GM21717 (cell line): ENCODE results near the gene TMEM33.

Experiments
- ATAC-seq: cut with Tn5 transposase; IDR thresholded peaks from one replicate; pipeline ENCODE4 v1.9.1; 2021; ENCODE audit warnings: mild to moderate bottlenecking, moderate library complexity; ENCODE audit not compliant: unreplicated experiment

The TMEM33 gene

DNA sequence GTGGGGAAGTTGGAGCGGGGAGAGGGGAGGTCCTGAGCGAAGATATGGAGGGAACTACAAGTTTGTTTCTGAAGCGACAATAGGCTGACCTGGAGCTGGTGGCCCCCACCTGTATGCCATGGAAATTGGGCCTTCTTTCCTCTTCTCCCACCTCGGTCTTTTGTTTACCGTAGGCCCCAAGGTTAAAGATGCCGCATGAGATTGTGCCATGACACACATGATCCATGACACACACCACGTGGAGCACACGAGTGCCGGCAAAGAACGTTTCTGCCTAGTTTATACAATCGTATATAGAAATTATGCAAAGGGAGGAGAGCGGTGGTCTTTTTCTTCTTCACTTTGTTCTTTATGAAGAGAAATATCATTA, 408 bp downstream of the TMEM33 start:
- ATAC-seq, result peak; percentile 9

DNA sequence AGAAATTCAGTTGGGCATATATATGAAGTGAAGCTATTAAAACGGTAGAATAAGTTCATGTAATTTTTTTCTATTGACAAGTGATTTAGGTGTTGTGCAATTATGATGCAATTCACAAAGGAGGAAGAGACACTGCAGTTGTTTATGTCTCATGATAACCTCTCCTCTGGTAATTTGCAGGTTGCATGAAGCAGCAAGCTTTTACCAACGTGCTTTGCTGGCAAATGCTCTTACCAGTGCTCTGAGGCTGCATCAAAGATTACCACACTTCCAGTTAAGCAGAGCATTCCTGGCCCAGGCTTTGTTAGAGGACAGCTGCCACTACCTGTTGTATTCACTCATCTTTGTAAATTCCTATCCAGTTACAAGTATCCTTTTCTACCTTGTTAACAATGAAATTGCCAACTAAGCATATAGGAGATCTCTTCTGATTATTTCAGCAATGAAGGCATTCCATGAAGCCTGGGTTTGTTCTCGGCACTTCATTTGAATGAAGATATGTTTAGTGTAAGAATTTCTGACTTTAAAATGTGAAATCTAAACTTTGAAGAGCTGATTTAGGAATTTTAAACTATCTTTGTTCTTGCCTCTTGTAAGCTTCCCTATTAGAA, 3.9 kb downstream of the TMEM33 start:
- no peak for ATAC-seq

DNA sequence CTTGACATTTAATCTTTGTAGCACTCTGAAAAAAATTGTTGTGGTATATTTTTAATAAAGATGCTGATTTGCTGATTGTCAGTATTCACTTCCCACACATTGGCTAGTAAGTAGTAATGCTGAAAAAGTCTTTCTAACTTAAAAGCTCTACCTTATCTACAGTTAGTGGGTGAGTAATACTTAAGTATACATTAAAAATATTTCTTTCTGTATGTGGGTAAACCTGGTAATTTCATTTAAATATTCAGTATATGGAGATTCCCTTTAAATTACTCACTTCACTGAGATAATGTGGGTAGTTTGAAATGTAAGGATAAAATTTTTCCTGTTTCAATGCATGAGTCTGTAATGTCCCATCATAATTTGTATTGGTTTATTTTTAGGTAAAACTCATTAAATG, 5.6 kb downstream of the TMEM33 start:
- no peak for ATAC-seq

DNA sequence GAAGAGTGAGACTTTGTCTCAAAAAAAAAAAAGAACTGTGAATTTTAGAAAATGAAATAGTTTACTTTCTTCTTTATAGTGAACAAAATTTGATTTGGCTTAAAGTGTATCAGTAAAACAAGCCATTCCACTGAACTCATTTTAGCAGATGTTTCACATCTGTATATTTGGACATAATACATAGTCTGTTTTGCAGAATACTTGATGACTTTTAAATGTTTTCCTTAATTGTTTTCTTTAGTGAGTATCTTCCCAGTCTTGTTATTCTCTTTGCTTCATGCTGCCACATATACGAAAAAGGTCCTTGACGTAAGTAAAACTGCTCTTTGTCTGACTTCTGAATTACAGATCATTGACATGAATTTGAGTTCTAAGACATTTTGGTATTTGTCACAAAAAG, 8.3 kb downstream of the TMEM33 start:
- no peak for ATAC-seq

DNA sequence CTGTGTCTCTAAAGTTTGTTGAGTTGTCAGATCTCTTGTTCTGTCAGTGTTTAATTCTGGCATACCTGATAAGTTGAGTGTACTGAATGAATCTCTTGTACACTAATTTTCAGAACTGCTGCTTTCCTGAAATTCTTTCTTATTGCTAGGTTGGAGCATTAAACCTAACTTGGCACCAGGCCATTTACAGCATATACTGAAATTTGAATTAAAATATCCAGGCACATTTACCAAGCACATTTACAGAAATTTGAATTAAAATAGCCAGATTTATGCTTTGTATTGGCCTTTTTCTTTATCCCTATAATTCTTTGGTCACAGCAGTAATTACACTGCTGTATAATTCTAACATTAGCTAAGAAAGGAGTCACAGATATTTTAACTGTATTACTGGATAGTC, 8.9 kb downstream of the TMEM33 start:
- ATAC-seq, result no peak

DNA sequence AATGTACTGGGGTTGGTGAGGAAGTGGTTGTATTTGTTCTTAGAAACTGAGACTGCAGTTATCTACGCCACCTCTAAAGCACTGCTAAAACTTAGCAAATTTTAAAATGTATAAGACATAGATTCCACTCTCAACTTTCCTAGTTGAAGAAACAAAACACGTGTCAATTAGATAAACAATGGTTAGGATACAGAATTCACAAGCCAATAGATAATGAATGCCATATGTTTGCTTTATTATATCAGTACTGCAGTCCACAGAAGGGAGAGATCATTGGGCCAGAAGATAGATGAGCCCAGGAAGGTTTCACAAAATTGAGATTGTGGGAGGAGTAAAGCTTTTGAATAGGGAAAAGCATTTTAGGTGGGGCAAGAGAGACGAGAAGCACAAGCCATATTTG, 14.3 kb downstream of the TMEM33 start:
- no peak for ATAC-seq

DNA sequence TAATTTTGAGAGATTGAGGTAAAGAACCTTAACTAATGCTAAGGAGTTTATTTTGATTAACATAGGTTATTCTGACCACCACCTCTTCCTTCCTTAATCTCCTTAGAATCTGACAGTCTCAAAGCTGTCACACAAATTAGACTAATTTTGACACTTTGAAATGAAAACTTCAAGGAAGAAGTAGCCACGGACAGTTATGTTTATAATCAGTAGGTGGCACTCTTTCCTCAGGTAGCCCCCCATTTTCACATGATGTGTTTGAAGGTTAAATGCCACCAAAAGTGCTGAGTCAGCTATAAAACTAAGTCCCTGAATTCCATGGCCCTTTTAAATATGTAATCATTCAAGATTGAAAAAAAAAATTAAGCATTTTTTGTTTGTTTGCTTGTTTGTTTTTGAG, 22.4 kb downstream of the TMEM33 start:
- no peak for ATAC-seq

DNA sequence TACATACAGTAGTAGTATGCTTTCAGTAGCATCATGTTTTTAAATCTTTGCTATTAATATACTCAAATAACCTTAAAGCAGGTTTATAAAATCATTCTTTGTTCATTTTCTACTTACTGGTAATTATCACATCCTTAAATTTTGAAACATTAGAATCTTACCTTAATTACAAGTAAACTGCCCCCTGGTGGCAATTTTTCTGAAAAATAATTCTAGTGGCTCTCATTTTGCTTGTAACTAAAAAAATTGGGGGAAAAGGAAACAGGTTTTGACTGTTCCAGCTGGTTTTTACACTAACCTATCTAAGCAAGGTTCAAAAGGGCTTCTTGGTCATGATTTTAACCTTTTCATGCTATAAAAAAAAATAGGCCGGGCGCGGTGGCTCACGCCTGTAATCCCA, 27.9 kb downstream of the TMEM33 start:
- no peak for ATAC-seq

DNA sequence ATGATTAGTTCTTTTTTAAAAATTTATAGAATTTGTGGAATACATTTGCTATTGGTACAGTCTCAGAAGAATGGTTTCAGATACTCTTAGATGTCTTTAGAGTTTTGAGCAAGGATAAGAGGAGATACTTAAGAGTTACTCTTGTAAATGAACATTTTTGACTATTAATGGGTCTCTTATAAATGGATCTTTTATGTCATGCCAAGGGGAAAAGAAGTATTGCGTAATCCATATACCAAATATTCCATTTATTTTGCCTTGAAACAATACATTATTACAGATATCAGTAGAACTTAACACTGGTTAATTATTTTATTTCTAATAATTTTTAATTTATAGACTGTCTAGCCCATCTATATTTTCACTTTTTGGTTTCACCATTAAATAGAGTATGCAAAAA, 29.2 kb downstream of the TMEM33 start:
- no peak for ATAC-seq

DNA sequence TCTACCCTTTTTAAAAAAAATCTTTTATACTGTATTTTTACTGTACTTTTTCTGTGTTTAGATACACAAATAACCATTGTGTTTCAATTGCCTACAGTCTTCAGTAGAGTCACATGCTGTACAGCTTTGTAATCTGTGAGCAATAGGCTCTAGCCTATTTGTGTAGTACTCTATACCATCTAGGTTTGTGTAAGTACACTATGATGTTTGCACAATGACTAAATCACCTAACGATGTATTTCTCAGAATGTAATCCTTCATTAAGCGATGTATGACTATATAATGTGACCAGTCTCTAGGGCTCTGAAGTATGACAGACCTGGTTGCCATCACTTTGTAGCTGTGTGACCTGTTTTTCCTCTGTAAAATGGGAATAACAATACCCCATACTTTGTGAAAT, 32.2 kb downstream of the TMEM33 start:
- no peak for ATAC-seq

DNA sequence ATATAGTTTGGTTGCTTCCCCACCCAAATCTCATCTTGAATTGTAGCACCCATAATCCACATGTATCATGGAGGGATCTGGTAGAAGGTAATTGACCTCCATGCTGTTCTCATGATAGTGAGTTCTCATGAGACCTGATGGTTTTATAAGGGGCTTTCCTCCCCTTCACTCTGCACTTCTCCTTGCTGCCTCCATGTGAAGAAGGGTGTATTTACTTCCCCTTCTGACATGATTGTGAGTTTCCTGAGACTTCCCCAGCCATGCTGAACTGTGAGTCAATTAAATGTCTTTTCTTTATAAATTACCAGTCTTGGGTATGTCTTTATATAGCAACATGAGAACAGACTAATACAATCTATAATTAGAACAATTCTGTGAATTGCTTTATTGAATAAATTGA, 34.4 kb downstream of the TMEM33 start:
- ATAC-seq, result no peak

DNA sequence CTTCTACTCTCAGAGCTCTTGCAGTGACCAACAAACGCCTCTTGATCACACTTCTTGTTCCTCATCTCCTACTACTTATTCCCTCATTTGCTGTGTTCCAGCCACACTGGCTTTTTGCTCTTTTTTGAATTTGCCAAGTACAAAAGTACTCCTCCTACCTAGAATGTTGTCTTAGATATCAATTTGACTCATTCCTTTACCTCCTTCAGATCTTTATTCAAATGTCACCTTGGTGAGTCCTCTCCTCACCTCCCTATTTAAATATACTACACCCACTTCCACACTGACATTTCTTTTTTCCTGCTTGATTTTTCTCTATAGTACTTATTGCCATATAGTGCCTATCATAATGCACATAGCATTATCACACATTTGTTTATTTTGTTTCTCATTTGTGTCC, 40.1 kb downstream of the TMEM33 start:
- no peak for ATAC-seq

DNA sequence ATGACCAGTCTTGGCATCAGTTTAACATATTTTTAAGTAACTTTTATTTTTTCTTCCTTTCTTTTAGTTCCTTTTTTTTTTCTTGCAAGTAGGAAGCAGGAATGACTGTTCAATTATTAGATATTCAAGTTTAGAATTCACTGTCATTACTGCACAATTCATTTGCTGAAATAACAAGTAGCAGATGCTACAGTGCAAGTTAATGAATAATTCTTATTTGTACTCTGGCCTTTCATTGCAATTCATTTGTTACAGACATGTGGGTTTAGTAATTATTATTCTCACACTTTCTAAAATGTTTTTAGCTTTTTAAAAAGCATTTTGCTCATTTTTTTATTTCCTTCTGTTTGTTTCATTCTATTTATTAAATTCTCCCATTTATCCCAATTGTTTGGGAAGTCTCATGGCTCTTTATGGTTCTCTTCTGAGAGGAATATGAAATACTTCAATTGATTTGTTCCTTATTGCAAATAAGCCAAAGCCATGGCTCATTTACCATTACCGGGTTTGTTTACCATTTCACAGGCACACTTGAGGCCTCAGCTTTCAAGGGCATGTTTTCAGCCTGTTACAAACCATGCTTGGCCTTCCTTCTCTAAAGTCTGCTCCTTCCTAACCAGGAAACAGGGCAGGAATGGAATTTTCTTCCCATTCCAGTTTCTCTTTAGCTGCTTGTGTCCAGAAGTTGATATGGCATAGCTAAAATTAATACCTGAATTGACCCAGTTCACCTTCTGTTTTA, 41.7 kb downstream of the TMEM33 start:
- ATAC-seq, result no peak

DNA sequence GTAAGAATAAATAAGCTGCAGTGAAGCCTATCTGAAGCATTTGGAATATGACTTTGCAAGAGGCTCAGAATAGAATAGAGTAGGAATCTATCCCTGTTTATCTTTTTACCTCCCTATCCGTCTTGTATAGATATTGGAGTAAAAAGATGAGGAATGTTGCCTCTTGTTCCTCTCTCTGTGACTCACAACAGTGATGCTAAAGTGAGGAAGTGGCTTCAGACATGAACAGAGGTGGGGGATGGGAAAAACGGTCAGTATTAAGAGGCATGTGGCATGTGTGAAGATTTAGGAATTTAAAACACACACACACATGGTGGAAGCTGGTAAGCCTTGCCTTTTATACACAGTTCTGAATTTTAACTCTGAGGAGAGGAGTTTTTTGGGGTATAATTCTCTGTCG, 42.5 kb downstream of the TMEM33 start:
- no peak for ATAC-seq

DNA sequence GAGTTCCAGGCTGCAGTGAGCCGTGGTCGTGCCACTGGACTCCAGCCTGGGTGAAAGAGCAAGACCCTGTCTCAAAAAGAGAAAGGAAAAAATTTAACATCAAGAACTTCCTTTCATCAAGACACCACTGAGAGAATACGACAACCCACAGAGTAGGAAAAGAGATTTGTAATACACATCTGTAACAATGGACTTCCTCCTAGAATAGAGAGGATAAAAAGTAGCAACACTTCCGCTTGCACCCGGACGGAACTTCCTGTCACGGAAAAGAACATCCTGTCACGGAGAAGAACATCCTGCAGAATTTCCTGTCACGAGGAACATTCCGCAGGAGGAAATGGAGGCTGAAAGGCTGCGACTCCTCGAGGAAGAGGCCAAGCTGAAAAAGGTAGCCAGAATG, 46.2 kb downstream of the TMEM33 start, which contains the start of gene DCAF4L1:
DCAF4L1 (plus strand) TSS at position 301 of the 400 bp plus-strand sequence; CDS start at position 338, 37 bp downstream.
- ATAC-seq, result no peak

DNA sequence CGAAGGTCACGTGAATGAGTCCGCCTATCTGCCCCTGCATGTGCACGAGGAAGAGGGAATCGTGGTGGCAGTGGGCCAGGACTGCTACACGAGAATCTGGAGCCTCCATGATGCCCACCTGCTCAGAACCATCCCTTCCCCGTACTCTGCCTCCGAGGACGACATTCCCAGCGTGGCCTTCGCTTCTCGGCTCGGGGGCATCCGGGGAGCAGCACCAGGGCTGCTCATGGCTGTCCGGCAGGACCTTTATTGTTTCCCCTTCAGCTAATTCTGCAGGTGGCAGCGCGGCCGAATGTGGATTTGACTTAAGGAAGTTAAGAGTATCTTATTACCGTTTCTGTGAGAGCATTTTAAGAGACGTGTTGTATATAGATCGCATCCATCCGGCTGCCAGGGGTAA, 47.5 kb downstream of the TMEM33 start:
- ATAC-seq, result no peak

DNA sequence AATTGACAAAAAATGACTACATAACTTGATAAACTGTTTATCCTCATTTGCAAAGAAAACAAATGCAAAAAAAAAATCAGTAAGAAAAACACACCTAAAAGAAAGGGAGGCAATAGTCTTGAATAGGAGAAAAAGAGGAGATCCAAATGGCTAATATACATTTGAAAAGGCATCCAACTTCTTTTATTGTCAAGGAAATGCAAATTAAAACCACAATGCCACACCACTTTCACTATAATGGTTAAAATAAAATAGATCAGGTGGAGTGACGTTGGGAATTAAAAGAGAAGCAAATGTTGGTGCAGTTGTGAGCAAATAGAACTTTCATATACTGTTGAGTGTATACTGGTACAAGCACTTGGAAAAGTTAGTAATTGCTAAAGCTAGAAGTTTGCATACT, 49.9 kb downstream of the TMEM33 start:
- no peak for ATAC-seq

DNA sequence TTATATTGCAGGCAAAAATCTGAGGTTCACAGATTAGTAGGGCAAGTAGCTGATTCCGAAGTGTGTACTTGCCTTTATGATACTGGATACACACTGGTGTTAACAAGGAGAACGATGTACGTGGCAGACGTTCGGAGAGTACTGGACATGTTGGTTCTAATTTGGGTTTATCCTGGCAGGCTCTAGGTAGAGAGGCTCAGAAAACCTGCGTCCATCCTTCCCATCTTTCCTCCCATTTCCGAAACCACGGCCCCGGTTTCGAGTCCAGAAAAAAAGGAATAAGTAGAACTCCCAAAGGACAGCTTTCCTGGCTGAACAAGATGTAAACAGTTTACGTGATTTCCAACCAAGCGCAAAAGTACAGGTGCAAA, 54.8 kb downstream of the TMEM33 start:
- peak; percentile 26 for ATAC-seq

DNA sequence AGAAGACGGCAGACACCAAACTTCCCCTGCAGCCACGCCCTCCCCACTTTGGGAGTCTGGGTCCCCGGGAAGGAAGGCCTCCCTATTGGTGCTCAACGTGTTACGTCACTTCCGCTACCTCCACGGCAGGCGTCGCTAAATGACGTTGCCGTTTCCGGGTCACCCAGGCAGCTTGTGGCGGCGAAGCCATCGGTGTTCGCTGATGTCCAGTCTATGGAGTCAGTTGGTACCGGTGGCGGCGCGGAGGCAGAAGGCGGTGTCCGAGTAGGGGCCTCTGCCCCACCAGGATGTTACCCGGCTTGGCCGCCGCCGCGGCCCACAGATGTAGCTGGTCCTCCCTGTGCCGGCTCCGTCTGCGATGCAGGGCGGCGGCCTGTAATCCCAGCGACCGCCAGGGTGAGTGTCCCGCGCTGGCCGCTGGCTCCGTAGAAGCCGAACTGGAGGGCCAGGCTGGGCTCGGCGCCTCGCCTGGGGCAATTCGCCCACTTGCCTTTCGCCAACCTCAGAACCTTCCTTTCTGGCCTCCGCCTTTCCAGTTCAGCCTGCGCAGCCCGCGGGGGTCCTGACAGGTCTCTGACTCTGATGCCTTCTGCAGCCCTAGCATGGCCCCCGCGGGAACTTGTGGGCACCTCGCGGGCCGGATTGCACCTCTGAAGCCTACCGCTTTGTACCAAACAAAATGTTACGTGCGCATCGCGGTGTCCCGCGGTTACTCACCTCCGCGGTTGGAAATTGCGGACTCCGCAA, 55.3 kb downstream of the TMEM33 start, which contains the start of gene SLC30A9:
SLC30A9 (plus strand) TSS at position 166 of the 747 bp plus-strand sequence; CDS start at position 288, 122 bp downstream.
- ATAC-seq, result peak; percentile 100

DNA sequence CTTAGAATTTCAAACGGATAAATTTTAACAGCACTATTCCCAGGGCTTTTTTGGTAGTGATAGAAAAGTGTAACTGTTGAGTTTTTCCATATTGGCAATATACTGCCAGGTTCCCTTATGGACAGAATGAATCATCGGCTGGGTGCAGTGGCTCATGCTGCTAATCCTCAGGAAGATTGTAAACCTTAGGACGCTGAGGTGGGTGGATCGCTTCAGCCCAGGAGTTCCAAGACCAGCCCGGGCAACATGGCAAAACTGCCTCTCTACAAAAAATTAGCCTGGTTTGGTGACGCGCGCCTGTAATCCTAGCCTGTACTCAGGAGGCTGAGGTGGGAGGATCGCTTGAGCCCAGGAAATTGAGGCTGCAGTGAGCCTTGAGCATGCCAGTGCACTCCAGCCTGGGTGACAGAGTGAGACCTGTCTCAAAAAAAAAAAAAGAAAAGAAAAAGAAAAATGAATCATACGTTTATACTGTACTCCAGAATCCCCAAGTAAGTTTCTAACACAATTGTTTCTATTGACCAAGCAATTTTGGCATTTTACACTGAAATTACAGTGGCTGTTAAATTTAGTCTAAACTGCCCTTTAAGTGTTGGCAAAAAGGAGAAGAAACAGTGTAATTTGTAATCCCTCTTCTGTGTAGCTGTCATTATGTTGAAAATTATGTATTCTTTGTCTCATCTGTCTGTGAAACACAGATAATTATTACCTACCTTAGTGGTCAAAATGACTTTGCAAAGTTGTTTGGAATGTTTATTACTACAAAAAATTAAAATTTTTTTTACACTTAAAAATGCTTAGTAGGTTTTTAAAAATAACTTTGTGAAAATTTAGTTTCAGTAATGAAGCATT, 56.9 kb downstream of the TMEM33 start:
- ATAC-seq, result no peak
